Measurements from ENCODE around the gene ICA1.
"Not testable (repeated sequence)": the region's sequence is repeated elsewhere in the genome, so short reads cannot be mapped to it uniquely, and the experiment has no call there.

ICA1 gene

GRCh38 chr7:8239702-8240362, 22.1 kb downstream of the ICA1 start:
- not testable (repeated sequence) for H4K20me1 ChIP-seq (ENCODE audit: insufficient read depth, low read length); H3K27me3 ChIP-seq (replicated peaks; ENCODE audit: insufficient read depth, low read length); H3K4me3 ChIP-seq (ENCODE audit: low read length); H3F3A ChIP-seq (ENCODE audit: insufficient read depth, low read length); H3K9ac ChIP-seq (ENCODE audit: low read length); H3K79me2 ChIP-seq (ENCODE audit: low read length); H3K4me1 ChIP-seq (ENCODE audit: low read length); H3K27ac ChIP-seq (ENCODE audit: low read length); H3K9me2 ChIP-seq (replicated peaks; ENCODE audit: insufficient read depth, low read length); H3K4me2 ChIP-seq (ENCODE audit: low read depth, low read length); H3K36me3 ChIP-seq (replicated peaks; ENCODE audit: insufficient read depth, low read length); H2AFZ ChIP-seq (ENCODE audit: low read length); H3K9me3 ChIP-seq (replicated peaks; ENCODE audit: insufficient read depth, low read length); DNase-seq

GRCh38 chr7:8236780-8237407, 25.1 kb downstream of the ICA1 start:
- TF ChIP-seq EZH2phosphoT487 (IDR thresholded peaks at IDR 0.05; ENCODE audit: low read length) = no peak
- no peak for TF ChIP-seq EZH2 (optimal IDR thresholded peaks at IDR 0.05; ENCODE audit: low read depth, low read length)
- no peak for TF ChIP-seq CTCF (IDR thresholded peaks at IDR 0.05; ENCODE audit: low read length)
- no peaks in the 10 kb centered on the region for H3K4me1 ChIP-seq (ENCODE audit: low read length)
- DNase-seq = no peak
- H3F3A ChIP-seq (ENCODE audit: insufficient read depth, low read length) = no peaks in the 10 kb centered on the region
- H3K27ac ChIP-seq (ENCODE audit: low read length) = no peak overlapping the region
- H3K9ac ChIP-seq (ENCODE audit: low read length) = no peak overlapping the region
- no peak overlapping the region for H3K4me3 ChIP-seq (ENCODE audit: low read length)
- no peaks in the 10 kb centered on the region for H3K27me3 ChIP-seq (replicated peaks; ENCODE audit: insufficient read depth, low read length)
- H3K9me2 ChIP-seq (replicated peaks; ENCODE audit: insufficient read depth, low read length) = no peaks in the 10 kb centered on the region
- no peaks in the 10 kb centered on the region for H3K79me2 ChIP-seq (ENCODE audit: low read length)
- H4K20me1 ChIP-seq (ENCODE audit: insufficient read depth, low read length) = no peaks in the 10 kb centered on the region
- H3K4me2 ChIP-seq (ENCODE audit: low read depth, low read length) = no peak overlapping the region
- no peaks in the 10 kb centered on the region for H3K9me3 ChIP-seq (replicated peaks; ENCODE audit: insufficient read depth, low read length)
- no peaks in the 10 kb centered on the region for H3K36me3 ChIP-seq (replicated peaks; ENCODE audit: insufficient read depth, low read length)
- no peak overlapping the region for H2AFZ ChIP-seq (ENCODE audit: low read length)

- Histone ChIP-seq H3K9me2 (replicated peaks; ENCODE audit: insufficient read depth, low read length) (no peaks in the 10 kb centered on the region), H3K36me3 (replicated peaks; ENCODE audit: insufficient read depth, low read length) (no peaks in the 10 kb centered on the region), H2AFZ (ENCODE audit: low read length) (no peak overlapping the region), H3K9me3 (replicated peaks; ENCODE audit: insufficient read depth, low read length) (no peaks in the 10 kb centered on the region), H3K4me1 (ENCODE audit: low read length) (no peaks in the 10 kb centered on the region), H3K27ac (ENCODE audit: low read length) (no peak overlapping the region), H3K27me3 (replicated peaks; ENCODE audit: insufficient read depth, low read length) (no peaks in the 10 kb centered on the region), H3K4me3 (ENCODE audit: low read length) (no peak overlapping the region), H3K79me2 (ENCODE audit: low read length) (no peaks in the 10 kb centered on the region), H3F3A (ENCODE audit: insufficient read depth, low read length) (no peaks in the 10 kb centered on the region), H3K9ac (ENCODE audit: low read length) (no peak overlapping the region), H3K4me2 (ENCODE audit: low read depth, low read length) (no peak overlapping the region), H4K20me1 (ENCODE audit: insufficient read depth, low read length) (no peaks in the 10 kb centered on the region)
- no peak for DNase-seq
- TF ChIP-seq EZH2 (optimal IDR thresholded peaks at IDR 0.05; ENCODE audit: low read depth, low read length) (no peak), CTCF (IDR thresholded peaks at IDR 0.05; ENCODE audit: low read length) (no peak), EZH2phosphoT487 (IDR thresholded peaks at IDR 0.05; ENCODE audit: low read length) (no peak)
Measured at GRCh38 chr7:8232999-8233847, 28.7 kb downstream of the ICA1 start.
